SHP77 (cell line): ENCODE results near the gene HCN1.

Source experiments
- DNase-seq, 2 experiments: peaks; one replicate each; lab custom pipeline; 2025; lab: John Stamatoyannopoulos, UW

Gene HCN1

GRCh38 chr5:45288746-45289145 is 407.4 kb downstream of the HCN1 start:
- DNase-seq, result no peak

- no peak for DNase-seq
Measured at GRCh38 chr5:45284436-45284835, 411.7 kb downstream of the HCN1 start.

GRCh38 chr5:45281081-45281480 is 415.1 kb downstream of the HCN1 start:
- DNase-seq, result no peak

GRCh38 chr5:45279109-45279508 is 417.1 kb downstream of the HCN1 start:
- no peak for DNase-seq

- DNase-seq, result no peak
Measured at GRCh38 chr5:45277860-45278259, 418.3 kb downstream of the HCN1 start.

GRCh38 chr5:45274241-45274640 is 421.9 kb downstream of the HCN1 start:
- DNase-seq, result no peak

GRCh38 chr5:45271626-45272025 is 424.6 kb downstream of the HCN1 start:
- no peak for DNase-seq

GRCh38 chr5:45264447-45264846 is 431.7 kb downstream of the HCN1 start:
- DNase-seq, result no peak

GRCh38 chr5:45262061-45262590 is 434.1 kb downstream of the HCN1 start:
- no peak for DNase-seq

GRCh38 chr5:45261125-45261524 is 435.1 kb downstream of the HCN1 start:
- no peak for DNase-seq

GRCh38 chr5:45260292-45260691 is 435.9 kb downstream of the HCN1 start:
- DNase-seq, result no peak

- no peak for DNase-seq
Measured at GRCh38 chr5:45252978-45253377, 443.2 kb downstream of the HCN1 start.

GRCh38 chr5:45252541-45252940 is 443.6 kb downstream of the HCN1 start:
- no peak for DNase-seq

- peak; percentile 52 to 73 for DNase-seq
Measured at GRCh38 chr5:45225571-45226031, 470.6 kb downstream of the HCN1 start.

- DNase-seq, result no peak
Measured at GRCh38 chr5:45205403-45205961, 490.7 kb downstream of the HCN1 start.
